K562 (cell line): Measurements from ENCODE around the gene STRADB. TPM values are rescaled to one million over a fixed set of nuclear protein-coding genes. Genes with fewer than 3 reads are reported as not detected.

Source experiments
- CREB1 ChIP-seq, 2 experiments: sonication (generic) in 1 of 2; formaldehyde crosslinking in 1 of 2; IDR thresholded peaks; 2 replicates each; pipeline versions ENCODE4 v1.6.1 to v1.8.0; 2012 to 2022; ENCODE audit warnings: inconsistent platforms in 1 of 2, mild to moderate bottlenecking in 1 of 2, missing genetic modification reagents in 1 of 2, moderate library complexity in 1 of 2
- DEAF1 ChIP-seq: fragments of 450-650 bp; formaldehyde crosslinking; IDR thresholded peaks from 2 replicates; pipeline ENCODE4 v1.4.0; 2020; ENCODE audit warnings: mild to moderate bottlenecking, moderate library complexity
- DPF2 ChIP-seq: fragments of 450-650 bp; IDR thresholded peaks from 2 replicates; pipeline ENCODE4 v1.6.1; 2016
- E2F5 ChIP-seq: sonication (generic); formaldehyde crosslinking; IDR thresholded peaks from 2 replicates; pipeline ENCODE4 v1.8.0; 2022; ENCODE audit warnings: mild to moderate bottlenecking, missing genetic modification reagents
- FOXM1 ChIP-seq, 2 experiments: fragments of 450-650 bp in 1 of 2; sonication (generic) in 1 of 2; formaldehyde crosslinking in 1 of 2; IDR thresholded peaks; 2 replicates each; pipeline versions ENCODE4 v1.6.1 to v1.9.0; 2017 to 2022; ENCODE audit warnings: low read depth in 2 of 2, mild to moderate bottlenecking in 2 of 2, missing genetic modification reagents in 1 of 2, moderate library complexity in 1 of 2
- ILF3 ChIP-seq: fragments of 450-650 bp; IDR thresholded peaks from 2 replicates; pipeline ENCODE4 v1.6.1; 2018; ENCODE audit warnings: antibody characterized with exemption, mild to moderate bottlenecking, moderate library complexity, borderline replicate concordance
- JUND ChIP-seq, 2 experiments: IDR thresholded peaks; 2 replicates in 1 of 2; 3 replicates in 1 of 2; pipeline ENCODE4 v1.6.1; 2011; ENCODE audit warnings: borderline replicate concordance in 2 of 2, low read depth in 2 of 2, low read length in 2 of 2, improper control_type of control experiment in 1 of 2, missing biosample characterization in 1 of 2, missing genetic modification characterization in 1 of 2, missing genetic modification reagents in 1 of 2
- NFATC3 ChIP-seq: fragments of 450-650 bp; IDR thresholded peaks from 2 replicates; pipeline ENCODE4 v1.6.1; 2017; ENCODE audit warnings: mild to moderate bottlenecking
- PCBP1 ChIP-seq: fragments of 200-400 bp; formaldehyde crosslinking; IDR thresholded peaks from 2 replicates; pipeline ENCODE4 v1.6.1; 2018; ENCODE audit warnings: mild to moderate bottlenecking, low read depth, low read length; ENCODE audit not compliant: poor library complexity, severe bottlenecking
- PHB ChIP-seq: fragments of 250-450 bp; sonication (Bioruptor Pico); IDR thresholded peaks from 2 replicates; pipeline ENCODE4 v1.5.0; 2021
- PHF21A ChIP-seq: fragments of 450-650 bp; IDR thresholded peaks from 2 replicates; pipeline ENCODE4 v1.6.1; 2017; ENCODE audit warnings: low read depth, borderline replicate concordance
- PHTF2 ChIP-seq: fragments of 250-450 bp; sonication (Bioruptor Pico); IDR thresholded peaks from 2 replicates; pipeline ENCODE4 v1.5.0; 2021; ENCODE audit warnings: mild to moderate bottlenecking
- SMARCE1 ChIP-seq: fragments of 450-650 bp; IDR thresholded peaks from 2 replicates; pipeline ENCODE4 v1.7.1; 2016; ENCODE audit warnings: mild to moderate bottlenecking
- TARDBP ChIP-seq: fragments of 450-650 bp; IDR thresholded peaks from 2 replicates; pipeline ENCODE4 v1.6.1; 2016
- TCF7 ChIP-seq: sonication (generic); IDR thresholded peaks from 2 replicates; pipeline ENCODE4 v1.6.1; 2016; ENCODE audit warnings: antibody characterized with exemption, borderline replicate concordance
- TOE1 ChIP-seq, 2 experiments: fragments of 450-650 bp in 1 of 2; sonication (generic) in 1 of 2; formaldehyde crosslinking in 1 of 2; IDR thresholded peaks; 2 replicates each; pipeline versions ENCODE4 v1.7.1 to v1.8.0; 2016 to 2022; ENCODE audit warnings: borderline replicate concordance in 2 of 2, mild to moderate bottlenecking in 2 of 2, antibody characterized with exemption in 1 of 2, inconsistent platforms in 1 of 2, low read depth in 1 of 2, missing genetic modification reagents in 1 of 2, moderate library complexity in 1 of 2
- ZFX ChIP-seq: sonication (generic); formaldehyde crosslinking; IDR thresholded peaks from 2 replicates; pipeline ENCODE4 v1.8.0; 2022; ENCODE audit warnings: mild to moderate bottlenecking, missing genetic modification reagents, moderate library complexity
- ZMIZ1 ChIP-seq, 2 experiments: fragments of 150-350 bp in 1 of 2; IDR thresholded peaks; 2 replicates each; pipeline ENCODE4 v1.6.1; 2012 to 2016; ENCODE audit warnings: low read depth in 2 of 2, low read length in 2 of 2, mild to moderate bottlenecking in 1 of 2, moderate library complexity in 1 of 2
- ZNF316 ChIP-seq: fragments of 450-650 bp; IDR thresholded peaks from 2 replicates; pipeline ENCODE4 v1.6.1; 2016
- ZNF431 ChIP-seq: sonication (generic); formaldehyde crosslinking; IDR thresholded peaks from 2 replicates; pipeline ENCODE4 v1.8.0; 2022; ENCODE audit warnings: mild to moderate bottlenecking, missing genetic modification reagents
- ZNF639 ChIP-seq, 2 experiments: fragments of 200-800 bp in 1 of 2; sonication (Bioruptor generic) in 1 of 2; sonication (generic) in 1 of 2; formaldehyde crosslinking in 1 of 2; IDR thresholded peaks in 1 of 2; conservative IDR thresholded peaks in 1 of 2; 2 replicates each; pipeline versions ENCODE4 v1.5.0 to v1.6.1; 2016 to 2020; ENCODE audit warnings: missing compliant biosample characterization in 1 of 2, missing genetic modification characterization in 1 of 2, missing genetic modification reagents in 1 of 2
- polyA plus RNA-seq, 8 experiments: library from polyadenylated mRNA; depleted of rRNA in 4 of 8; stranded (reverse) in 5 of 8; unstranded in 3 of 8; fragments of >200 nt; fragmentation: Nextera tagmentation in 2 of 8; fragmentation: Illumina TruSeq in 1 of 8; extraction: Ambion mirVana in 2 of 8; extraction: Trizol in 1 of 8; gene quantifications; 2 replicates each; pipeline versions ENCODE4 v1.2.1 to v1.2.3, GENCODE V29; 2011 to 2014; ENCODE audit warnings: inconsistent platforms in 1 of 8, missing spikeins in 1 of 8
- total RNA-seq, 7 experiments: library from RNA; depleted of rRNA in 6 of 7; stranded (reverse); fragments of >200 nt in 6 of 7; fragmentation: Illumina TruSeq in 2 of 7; extraction: Trizol in 2 of 7; gene quantifications; 2 replicates each; pipeline versions ENCODE4 v1.2.1 to v1.2.3, GENCODE V29; 2011 to 2021; ENCODE audit warnings: low replicate concordance in 1 of 7

The STRADB gene
- total and polyA plus RNA-seq, 9 of the 15 experiments (the other 6 are each of a cell fraction or from before 2014, with no cell fraction given) = 6.9 to 30.6 (median 15.7) TPM

GRCh38 chr2:201440182-201440581 is 11.4 kb upstream of the STRADB start (continued):
- TF ChIP-seq DEAF1 (CRISPR knock-in tag) = no peak
- TF ChIP-seq DPF2 = peak; percentile 97
- no peak for TF ChIP-seq TOE1 (IDR thresholded peaks at IDR 0.05; ENCODE audit: borderline replicate concordance)
- no peak for TF ChIP-seq TOE1 (CRISPR knock-in tag; IDR thresholded peaks at IDR 0.05; ENCODE audit: borderline replicate concordance, low read depth)
- TF ChIP-seq FOXM1 (IDR thresholded peaks at IDR 0.05; ENCODE audit: low read depth) = peak; percentile 92
- TF ChIP-seq FOXM1 (CRISPR knock-in tag; IDR thresholded peaks at IDR 0.05; ENCODE audit: low read depth) = no peak
- no peak for TF ChIP-seq PHF21A
- peak in 1 of 2 experiments; percentile 84; a peak in 2 of 4 replicates for TF ChIP-seq ZMIZ1 (IDR thresholded peaks at IDR 0.05; ENCODE audit: low read depth in 2 of 2, low read length in 2 of 2)
- no peak for TF ChIP-seq ILF3
- no peak for TF ChIP-seq PHB (CRISPR knock-in tag)
- TF ChIP-seq NFATC3 = no peak
- TF ChIP-seq CREB1 (IDR thresholded peaks at IDR 0.05) = peak; percentile 39; the same call in 1 of the 2 replicates
- no peak for TF ChIP-seq CREB1 (CRISPR knock-in tag; IDR thresholded peaks at IDR 0.05)
- peak; percentile 94 for TF ChIP-seq SMARCE1
- no peak for TF ChIP-seq ZNF639 (CRISPR knock-in tag; conservative IDR thresholded peaks at IDR 0.05 in 1 of 2, IDR thresholded peaks at IDR 0.05 in 1 of 2)
- no peak for TF ChIP-seq ZFX (CRISPR knock-in tag)
- TF ChIP-seq TARDBP = no peak
- TF ChIP-seq PHTF2 (CRISPR knock-in tag) = no peak
- peak; percentile 60 for TF ChIP-seq JUND (IDR thresholded peaks at IDR 0.05; ENCODE audit: borderline replicate concordance, low read depth, low read length)
- TF ChIP-seq JUND (tag; IDR thresholded peaks at IDR 0.05; ENCODE audit: borderline replicate concordance, low read depth, low read length) = no peak; the same call in 2 of the 3 replicates
- no peak for TF ChIP-seq ZNF316
- TF ChIP-seq TCF7 = no peak
- TF ChIP-seq ZNF431 (CRISPR knock-in tag) = no peak
- no peak for TF ChIP-seq PCBP1
- TF ChIP-seq E2F5 (CRISPR knock-in tag) = no peak
